ENCODE data around the gene FBXO21.

Gene FBXO21

GRCh38 chr12:117145597-117146154 is 44.6 kb downstream of the FBXO21 start:
- Histone ChIP-seq H3K79me2 (ENCODE audit: control insufficient read depth, insufficient read depth, low read length, poor library complexity) (no peaks in the 10 kb centered on the region), H3K23ac (ENCODE audit: low read length) (no peak overlapping the region), H3K9ac (ENCODE audit: low read length) (no peak overlapping the region), H3K9me3 (ENCODE audit: insufficient read depth, low read depth, low read length) (no peaks in the 10 kb centered on the region), H3K4me2 (ENCODE audit: low read length) (no peak overlapping the region), H3K4me1 (ENCODE audit: control insufficient read depth in 1 of 2, insufficient read depth in 2 of 2, low read length in 2 of 2) (no peaks in the 10 kb centered on the region), H2BK12ac (ENCODE audit: low read length) (no peak overlapping the region), H3K27ac (ENCODE audit: low read depth, low read length) (no peak overlapping the region), H4K12ac (ENCODE audit: low read depth, low read length) (no peak overlapping the region), H3K14ac (ENCODE audit: low read length) (no peak overlapping the region), H2BK5ac (ENCODE audit: low read depth, low read length, poor library complexity) (no peak overlapping the region), H3K79me1 (ENCODE audit: low read length) (no peaks in the 10 kb centered on the region), H4K8ac (ENCODE audit: low read depth, low read length) (no peak overlapping the region), H3K4me3 (ENCODE audit: low read depth, low read length) (no peak overlapping the region), H2AFZ (ENCODE audit: insufficient read depth, low read length, poor library complexity) (no peak overlapping the region), H2BK120ac (ENCODE audit: insufficient read depth, low read length, poor library complexity) (no peak overlapping the region), H3K4ac (ENCODE audit: low read depth, low read length) (no peak overlapping the region), H2AK5ac (ENCODE audit: low read length) (no peak overlapping the region), H3K18ac (ENCODE audit: low read length) (no peak overlapping the region), H3K27me3 (ENCODE audit: insufficient read depth, low read length) (no peaks in the 10 kb centered on the region), H3K36me3 (ENCODE audit: control insufficient read depth in 1 of 2, insufficient read depth in 2 of 2, low read length in 2 of 2) (peaks cover 13 to 35% of the 10 kb centered on the region in 2 experiments), H4K91ac (ENCODE audit: low read depth, low read length) (no peak overlapping the region)
- WGBS (ENCODE audit: extremely low coverage, insufficient coverage, insufficient read length), result no CpG with 5 or more reads among the region's 13 CpGs
- no peak for DNase-seq

- Histone ChIP-seq H4K12ac (ENCODE audit: low read depth, low read length) (no peak overlapping the region), H3K79me2 (ENCODE audit: control insufficient read depth, insufficient read depth, low read length, poor library complexity) (no peaks in the 10 kb centered on the region), H3K9me3 (ENCODE audit: insufficient read depth, low read depth, low read length) (no peaks in the 10 kb centered on the region), H3K79me1 (ENCODE audit: low read length) (no peaks in the 10 kb centered on the region), H3K14ac (ENCODE audit: low read length) (no peak overlapping the region), H3K36me3 (ENCODE audit: control insufficient read depth in 1 of 2, insufficient read depth in 2 of 2, low read length in 2 of 2) (peaks cover 6 to 27% of the 10 kb centered on the region in 2 experiments), H3K9ac (ENCODE audit: low read length) (no peak overlapping the region), H2BK12ac (ENCODE audit: low read length) (no peak overlapping the region), H2BK120ac (ENCODE audit: insufficient read depth, low read length, poor library complexity) (no peak overlapping the region), H3K18ac (ENCODE audit: low read length) (no peak overlapping the region), H2AFZ (ENCODE audit: insufficient read depth, low read length, poor library complexity) (no peak overlapping the region), H2BK5ac (ENCODE audit: low read depth, low read length, poor library complexity) (no peak overlapping the region), H2AK5ac (ENCODE audit: low read length) (no peak overlapping the region), H3K4me2 (ENCODE audit: low read length) (no peak overlapping the region), H3K27ac (ENCODE audit: low read depth, low read length) (no peak overlapping the region), H3K27me3 (ENCODE audit: insufficient read depth, low read length) (no peaks in the 10 kb centered on the region), H4K8ac (ENCODE audit: low read depth, low read length) (no peak overlapping the region), H3K4me1 (ENCODE audit: control insufficient read depth in 1 of 2, insufficient read depth in 2 of 2, low read length in 2 of 2) (no peaks in the 10 kb centered on the region), H3K4me3 (ENCODE audit: low read depth, low read length) (no peak overlapping the region), H3K23ac (ENCODE audit: low read length) (no peak overlapping the region), H4K91ac (ENCODE audit: low read depth, low read length) (no peak overlapping the region), H3K4ac (ENCODE audit: low read depth, low read length) (no peak overlapping the region)
- no peak for DNase-seq
- no CpG with 5 or more reads among the region's 15 CpGs for WGBS (ENCODE audit: extremely low coverage, insufficient coverage, insufficient read length)
Observed at GRCh38 chr12:117144599-117144998, 45.7 kb downstream of the FBXO21 start.

- no peak overlapping the region for H3K27ac ChIP-seq (ENCODE audit: low read depth, low read length)
- H3K4me3 ChIP-seq (ENCODE audit: low read depth, low read length), result no peak overlapping the region
- no CpG with 5 or more reads among the region's 18 CpGs for WGBS (ENCODE audit: extremely low coverage, insufficient coverage, insufficient read length)
Observed at GRCh38 chr12:117143008-117143532, 47.2 kb downstream of the FBXO21 start.

GRCh38 chr12:117142094-117142493 is 48.2 kb downstream of the FBXO21 start:
- no peaks in the 10 kb centered on the region for H3K9me3 ChIP-seq (ENCODE audit: insufficient read depth, low read depth, low read length)
- H3K18ac ChIP-seq (ENCODE audit: low read length), result no peak overlapping the region
- H3K79me2 ChIP-seq (ENCODE audit: control insufficient read depth, insufficient read depth, low read length, poor library complexity), result no peaks in the 10 kb centered on the region
- no peak overlapping the region for H4K8ac ChIP-seq (ENCODE audit: low read depth, low read length)
- H3K79me1 ChIP-seq (ENCODE audit: low read length), result no peaks in the 10 kb centered on the region
- H4K12ac ChIP-seq (ENCODE audit: low read depth, low read length), result no peak overlapping the region
- H2AK5ac ChIP-seq (ENCODE audit: low read length), result no peak overlapping the region
- no peak overlapping the region for H4K91ac ChIP-seq (ENCODE audit: low read depth, low read length)
- no peak overlapping the region for H3K9ac ChIP-seq (ENCODE audit: low read length)
- no peak overlapping the region for H3K23ac ChIP-seq (ENCODE audit: low read length)
- H3K27ac ChIP-seq (ENCODE audit: low read depth, low read length), result no peak overlapping the region
- no peak overlapping the region for H3K14ac ChIP-seq (ENCODE audit: low read length)
- no peaks in the 10 kb centered on the region for H3K4me1 ChIP-seq (ENCODE audit: control insufficient read depth in 1 of 2, insufficient read depth in 2 of 2, low read length in 2 of 2)
- WGBS (ENCODE audit: extremely low coverage, insufficient coverage, insufficient read length), result no CpG with 5 or more reads among the region's 12 CpGs
- no peak overlapping the region for H2BK120ac ChIP-seq (ENCODE audit: insufficient read depth, low read length, poor library complexity)
- H3K36me3 ChIP-seq (ENCODE audit: control insufficient read depth in 1 of 2, insufficient read depth in 2 of 2, low read length in 2 of 2), result peaks cover 3 to 15% of the 10 kb centered on the region in 2 experiments
- no peak overlapping the region for H3K4me3 ChIP-seq (ENCODE audit: low read depth, low read length)
- H2AFZ ChIP-seq (ENCODE audit: insufficient read depth, low read length, poor library complexity), result no peak overlapping the region
- no peak overlapping the region for H3K4ac ChIP-seq (ENCODE audit: low read depth, low read length)
- no peak for DNase-seq
- H3K27me3 ChIP-seq (ENCODE audit: insufficient read depth, low read length), result no peaks in the 10 kb centered on the region
- H3K4me2 ChIP-seq (ENCODE audit: low read length), result no peak overlapping the region
- H2BK12ac ChIP-seq (ENCODE audit: low read length), result no peak overlapping the region
- no peak overlapping the region for H2BK5ac ChIP-seq (ENCODE audit: low read depth, low read length, poor library complexity)

More at GRCh38 chr12:117143008-117143532, 47.2 kb downstream of the FBXO21 start:
- H2BK120ac ChIP-seq (ENCODE audit: insufficient read depth, low read length, poor library complexity), result no peak overlapping the region
- no peak overlapping the region for H3K4me2 ChIP-seq (ENCODE audit: low read length)
- no peak overlapping the region for H2AFZ ChIP-seq (ENCODE audit: insufficient read depth, low read length, poor library complexity)
- no peak overlapping the region for H3K23ac ChIP-seq (ENCODE audit: low read length)
- H4K12ac ChIP-seq (ENCODE audit: low read depth, low read length), result no peak overlapping the region
- no peak overlapping the region for H4K91ac ChIP-seq (ENCODE audit: low read depth, low read length)
- H3K79me2 ChIP-seq (ENCODE audit: control insufficient read depth, insufficient read depth, low read length, poor library complexity), result no peaks in the 10 kb centered on the region
- H3K36me3 ChIP-seq (ENCODE audit: control insufficient read depth in 1 of 2, insufficient read depth in 2 of 2, low read length in 2 of 2), result peaks cover 4 to 20% of the 10 kb centered on the region in 2 experiments
- no peak overlapping the region for H2BK5ac ChIP-seq (ENCODE audit: low read depth, low read length, poor library complexity)
- H3K9ac ChIP-seq (ENCODE audit: low read length), result no peak overlapping the region
- H2BK12ac ChIP-seq (ENCODE audit: low read length), result no peak overlapping the region
- DNase-seq, result peak; percentile 98
- H3K9me3 ChIP-seq (ENCODE audit: insufficient read depth, low read depth, low read length), result no peaks in the 10 kb centered on the region
- H3K79me1 ChIP-seq (ENCODE audit: low read length), result no peaks in the 10 kb centered on the region
- H4K8ac ChIP-seq (ENCODE audit: low read depth, low read length), result no peak overlapping the region
- no peak overlapping the region for H3K4ac ChIP-seq (ENCODE audit: low read depth, low read length)
- no peak overlapping the region for H3K14ac ChIP-seq (ENCODE audit: low read length)
- no peak overlapping the region for H2AK5ac ChIP-seq (ENCODE audit: low read length)
- H3K18ac ChIP-seq (ENCODE audit: low read length), result no peak overlapping the region
- H3K4me1 ChIP-seq (ENCODE audit: control insufficient read depth in 1 of 2, insufficient read depth in 2 of 2, low read length in 2 of 2), result no peaks in the 10 kb centered on the region
- no peaks in the 10 kb centered on the region for H3K27me3 ChIP-seq (ENCODE audit: insufficient read depth, low read length)

Measured in trophoblast cell (in vitro differentiated cells and primary cell).